SK-N-SH (cell line): ENCODE data around the gene MYD88.

Experiments
- CHD2 ChIP-seq: fragments of 150-350 bp; IDR thresholded peaks from 2 replicates; pipeline ENCODE4 v1.6.1; 2018; ENCODE audit warnings: low read length; ENCODE audit not compliant: partially characterized antibody
- EZH2phosphoT487 ChIP-seq: fragments of 200-600 bp; sonication (generic); IDR thresholded peaks from 2 replicates; pipeline ENCODE4 v1.6.1; 2017; ENCODE audit warnings: low read depth, mixed run types, mild to moderate bottlenecking, antibody characterized with exemption, moderate library complexity, borderline replicate concordance
- FOXJ3 ChIP-seq: sonication (generic); formaldehyde crosslinking; IDR thresholded peaks from 2 replicates; pipeline ENCODE4 v1.5.1; 2020; ENCODE audit warnings: mild to moderate bottlenecking, missing genetic modification reagents
- MXI1 ChIP-seq: IDR thresholded peaks from 2 replicates; pipeline ENCODE4 v1.6.1; 2012; ENCODE audit warnings: mild to moderate bottlenecking, low read depth, low read length, improper control_type of control experiment
- TEAD4 ChIP-seq: IDR thresholded peaks from 2 replicates; pipeline ENCODE4 v1.4.0; 2012; ENCODE audit warnings: mild to moderate bottlenecking, borderline replicate concordance; ENCODE audit not compliant: insufficient read depth
- TF ChIP-seq, protein P1 (sequence below): fragments of 150-350 bp; IDR thresholded peaks from 2 replicates; pipeline ENCODE4 v1.6.1; 2016; ENCODE audit warnings: mild to moderate bottlenecking, low read depth, low read length
- TF ChIP-seq, protein P2 (sequence below): IDR thresholded peaks from 2 replicates; pipeline ENCODE4 v1.6.1; 2012; ENCODE audit warnings: mild to moderate bottlenecking, low read depth, low read length, moderate library complexity
- TF ChIP-seq, protein P3 (sequence below): fragments of 200-600 bp; sonication (generic); IDR thresholded peaks from 2 replicates; pipeline ENCODE4 v1.6.1; 2017; ENCODE audit warnings: antibody characterized with exemption, mild to moderate bottlenecking, moderate library complexity
- TF ChIP-seq, protein P4 (sequence below): IDR thresholded peaks from 2 replicates; pipeline ENCODE4 v1.4.0; 2012; ENCODE audit warnings: low read depth

DNA sequence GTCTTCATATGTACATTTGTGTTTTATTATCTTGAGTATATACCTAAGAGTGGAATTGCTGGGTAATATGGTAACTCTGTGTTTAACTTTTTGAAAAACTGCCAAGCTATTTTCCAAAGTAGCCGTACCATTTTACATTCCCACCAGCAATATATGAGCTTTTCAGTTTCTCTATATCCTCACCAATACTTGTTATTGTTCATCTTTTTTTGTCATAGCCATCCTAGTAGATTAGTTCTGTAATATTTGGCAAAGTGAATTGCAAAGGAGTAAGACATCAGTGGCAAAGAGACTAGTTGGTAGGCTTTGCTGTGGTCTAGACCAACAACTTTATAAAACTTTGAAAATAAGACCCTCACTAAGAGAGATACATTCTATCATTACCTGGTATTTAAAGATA lies 48.3 kb downstream of the MYD88 start:
- TF ChIP-seq, protein P1, sequence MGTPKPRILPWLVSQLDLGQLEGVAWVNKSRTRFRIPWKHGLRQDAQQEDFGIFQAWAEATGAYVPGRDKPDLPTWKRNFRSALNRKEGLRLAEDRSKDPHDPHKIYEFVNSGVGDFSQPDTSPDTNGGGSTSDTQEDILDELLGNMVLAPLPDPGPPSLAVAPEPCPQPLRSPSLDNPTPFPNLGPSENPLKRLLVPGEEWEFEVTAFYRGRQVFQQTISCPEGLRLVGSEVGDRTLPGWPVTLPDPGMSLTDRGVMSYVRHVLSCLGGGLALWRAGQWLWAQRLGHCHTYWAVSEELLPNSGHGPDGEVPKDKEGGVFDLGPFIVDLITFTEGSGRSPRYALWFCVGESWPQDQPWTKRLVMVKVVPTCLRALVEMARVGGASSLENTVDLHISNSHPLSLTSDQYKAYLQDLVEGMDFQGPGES = no peak
- TF ChIP-seq EZH2phosphoT487 (no peak), CHD2 (no peak), TEAD4 (no peak), FOXJ3 (CRISPR knock-in tag) (no peak), MXI1 (no peak)
- TF ChIP-seq, protein P2, sequence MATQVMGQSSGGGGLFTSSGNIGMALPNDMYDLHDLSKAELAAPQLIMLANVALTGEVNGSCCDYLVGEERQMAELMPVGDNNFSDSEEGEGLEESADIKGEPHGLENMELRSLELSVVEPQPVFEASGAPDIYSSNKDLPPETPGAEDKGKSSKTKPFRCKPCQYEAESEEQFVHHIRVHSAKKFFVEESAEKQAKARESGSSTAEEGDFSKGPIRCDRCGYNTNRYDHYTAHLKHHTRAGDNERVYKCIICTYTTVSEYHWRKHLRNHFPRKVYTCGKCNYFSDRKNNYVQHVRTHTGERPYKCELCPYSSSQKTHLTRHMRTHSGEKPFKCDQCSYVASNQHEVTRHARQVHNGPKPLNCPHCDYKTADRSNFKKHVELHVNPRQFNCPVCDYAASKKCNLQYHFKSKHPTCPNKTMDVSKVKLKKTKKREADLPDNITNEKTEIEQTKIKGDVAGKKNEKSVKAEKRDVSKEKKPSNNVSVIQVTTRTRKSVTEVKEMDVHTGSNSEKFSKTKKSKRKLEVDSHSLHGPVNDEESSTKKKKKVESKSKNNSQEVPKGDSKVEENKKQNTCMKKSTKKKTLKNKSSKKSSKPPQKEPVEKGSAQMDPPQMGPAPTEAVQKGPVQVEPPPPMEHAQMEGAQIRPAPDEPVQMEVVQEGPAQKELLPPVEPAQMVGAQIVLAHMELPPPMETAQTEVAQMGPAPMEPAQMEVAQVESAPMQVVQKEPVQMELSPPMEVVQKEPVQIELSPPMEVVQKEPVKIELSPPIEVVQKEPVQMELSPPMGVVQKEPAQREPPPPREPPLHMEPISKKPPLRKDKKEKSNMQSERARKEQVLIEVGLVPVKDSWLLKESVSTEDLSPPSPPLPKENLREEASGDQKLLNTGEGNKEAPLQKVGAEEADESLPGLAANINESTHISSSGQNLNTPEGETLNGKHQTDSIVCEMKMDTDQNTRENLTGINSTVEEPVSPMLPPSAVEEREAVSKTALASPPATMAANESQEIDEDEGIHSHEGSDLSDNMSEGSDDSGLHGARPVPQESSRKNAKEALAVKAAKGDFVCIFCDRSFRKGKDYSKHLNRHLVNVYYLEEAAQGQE = no peak
- TF ChIP-seq, protein P3, sequence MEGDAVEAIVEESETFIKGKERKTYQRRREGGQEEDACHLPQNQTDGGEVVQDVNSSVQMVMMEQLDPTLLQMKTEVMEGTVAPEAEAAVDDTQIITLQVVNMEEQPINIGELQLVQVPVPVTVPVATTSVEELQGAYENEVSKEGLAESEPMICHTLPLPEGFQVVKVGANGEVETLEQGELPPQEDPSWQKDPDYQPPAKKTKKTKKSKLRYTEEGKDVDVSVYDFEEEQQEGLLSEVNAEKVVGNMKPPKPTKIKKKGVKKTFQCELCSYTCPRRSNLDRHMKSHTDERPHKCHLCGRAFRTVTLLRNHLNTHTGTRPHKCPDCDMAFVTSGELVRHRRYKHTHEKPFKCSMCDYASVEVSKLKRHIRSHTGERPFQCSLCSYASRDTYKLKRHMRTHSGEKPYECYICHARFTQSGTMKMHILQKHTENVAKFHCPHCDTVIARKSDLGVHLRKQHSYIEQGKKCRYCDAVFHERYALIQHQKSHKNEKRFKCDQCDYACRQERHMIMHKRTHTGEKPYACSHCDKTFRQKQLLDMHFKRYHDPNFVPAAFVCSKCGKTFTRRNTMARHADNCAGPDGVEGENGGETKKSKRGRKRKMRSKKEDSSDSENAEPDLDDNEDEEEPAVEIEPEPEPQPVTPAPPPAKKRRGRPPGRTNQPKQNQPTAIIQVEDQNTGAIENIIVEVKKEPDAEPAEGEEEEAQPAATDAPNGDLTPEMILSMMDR = no peak
- TF ChIP-seq, protein P4, sequence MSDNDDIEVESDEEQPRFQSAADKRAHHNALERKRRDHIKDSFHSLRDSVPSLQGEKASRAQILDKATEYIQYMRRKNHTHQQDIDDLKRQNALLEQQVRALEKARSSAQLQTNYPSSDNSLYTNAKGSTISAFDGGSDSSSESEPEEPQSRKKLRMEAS = no peak
